ENCODE data around the gene GRM1.

Gene GRM1

GRCh38 chr6:146456886-146457285 lies 428.0 kb downstream of the GRM1 start:
- TF ChIP-seq CTCF (IDR thresholded peaks at IDR 0.05; ENCODE audit: low read depth, low read length, missing control alignments): no peak
- DNase-seq (ENCODE audit: extremely low read depth, low read depth): no peak
- no peak overlapping the region for H3K4me3 ChIP-seq (replicated peaks; ENCODE audit: low read depth, low read length)

DNA sequence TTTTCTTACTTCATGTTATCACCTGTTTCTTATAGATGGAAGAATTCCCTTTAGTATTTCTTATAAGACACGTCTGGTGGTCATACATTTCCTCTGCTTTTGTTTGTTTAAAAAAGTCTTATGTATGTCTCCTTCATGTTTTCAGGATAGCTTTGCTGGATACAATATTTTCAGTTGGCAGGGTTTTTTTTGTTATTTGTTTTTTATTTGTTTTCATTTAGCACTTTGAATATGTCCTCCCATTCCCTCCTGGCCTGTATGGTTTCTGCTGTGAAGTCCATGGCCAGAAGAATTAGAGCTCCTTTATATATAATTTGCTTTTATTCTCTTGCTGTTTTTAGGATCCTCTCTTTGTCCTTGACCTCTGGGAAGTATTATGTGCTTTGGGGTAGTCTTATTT lies 432.1 kb downstream of the GRM1 start:
- no peak for DNase-seq (ENCODE audit: extremely low read depth, low read depth)
- no peak for TF ChIP-seq CTCF (IDR thresholded peaks at IDR 0.05; ENCODE audit: low read depth, low read length, missing control alignments)
- H3K4me3 ChIP-seq (replicated peaks; ENCODE audit: low read depth, low read length): no peak overlapping the region

GRCh38 chr6:146470091-146470770 lies 441.4 kb downstream of the GRM1 start:
- TF ChIP-seq CTCF (IDR thresholded peaks at IDR 0.05; ENCODE audit: low read depth, low read length, missing control alignments): no peak
- H3K4me3 ChIP-seq (replicated peaks; ENCODE audit: low read depth, low read length): no peak overlapping the region
- no peak for DNase-seq (ENCODE audit: extremely low read depth, low read depth)

- no peak overlapping the region for H3K4me3 ChIP-seq (replicated peaks; ENCODE audit: low read depth, low read length)
- no peak for TF ChIP-seq CTCF (IDR thresholded peaks at IDR 0.05; ENCODE audit: low read depth, low read length, missing control alignments)
- no peak for DNase-seq (ENCODE audit: extremely low read depth, low read depth)
These were observed 444.1 kb downstream of the GRM1 start for GRCh38 chr6:146472918-146473317.

GRCh38 chr6:146481527-146481926 lies 452.7 kb downstream of the GRM1 start:
- no peak for DNase-seq (ENCODE audit: extremely low read depth, low read depth)
- no peak for TF ChIP-seq CTCF (IDR thresholded peaks at IDR 0.05; ENCODE audit: low read depth, low read length, missing control alignments)
- no peak overlapping the region for H3K4me3 ChIP-seq (replicated peaks; ENCODE audit: low read depth, low read length)

- no peak for DNase-seq (ENCODE audit: extremely low read depth, low read depth)
- TF ChIP-seq CTCF (IDR thresholded peaks at IDR 0.05; ENCODE audit: low read depth, low read length, missing control alignments): no peak
- no peak overlapping the region for H3K4me3 ChIP-seq (replicated peaks; ENCODE audit: low read depth, low read length)
These were observed 455.5 kb downstream of the GRM1 start for GRCh38 chr6:146484411-146484810.
